Neutrophil (primary cell): ENCODE results near the gene ATP9B.
"Not testable (repeated sequence)": the region's sequence is repeated elsewhere in the genome, so short reads cannot be mapped to it uniquely, and the experiment has no call there.

Experiments
- H3K27ac ChIP-seq: fragments of 200-600 bp; sonication (generic); 2 replicates; pipeline ENCODE4 v1.5.1; 2016; ENCODE audit warnings: mild to moderate bottlenecking, moderate library complexity
- H3K27me3 ChIP-seq: fragments of 200-600 bp; sonication (generic); 2 replicates; pipeline ENCODE4 v1.6.0; 2016; ENCODE audit warnings: mild to moderate bottlenecking
- H3K36me3 ChIP-seq: fragments of 200-600 bp; sonication (generic); 2 replicates; pipeline ENCODE4 v1.5.1; 2017
- H3K4me1 ChIP-seq, 2 experiments: fragments of 200-600 bp in 1 of 2; sonication (generic) in 1 of 2; 1 replicate in 1 of 2; 2 replicates in 1 of 2; pipeline versions ENCODE4 v1.5.1 to v1.6.1; 2013 to 2016; ENCODE audit warnings: low read depth in 1 of 2, low read length in 1 of 2, mild to moderate bottlenecking in 1 of 2, moderate library complexity in 1 of 2; ENCODE audit not compliant: control insufficient read depth in 1 of 2, insufficient read depth in 1 of 2
- H3K4me3 ChIP-seq, 2 experiments: fragments of 200-600 bp in 1 of 2; sonication (generic) in 1 of 2; 1 replicate in 1 of 2; 2 replicates in 1 of 2; pipeline ENCODE4 v1.5.1; 2013 to 2016; ENCODE audit warnings: low read depth in 1 of 2, low read length in 1 of 2, mild to moderate bottlenecking in 1 of 2, moderate library complexity in 1 of 2
- H3K9me3 ChIP-seq: fragments of 200-600 bp; sonication (generic); 2 replicates; pipeline ENCODE4 v1.5.1; 2016
- TF ChIP-seq, protein P1 (sequence below): fragments of 200-600 bp; sonication (generic); IDR thresholded peaks from 2 replicates; pipeline ENCODE4 v1.5.1; 2016; ENCODE audit warnings: antibody characterized with exemption

The ATP9B gene

DNA sequence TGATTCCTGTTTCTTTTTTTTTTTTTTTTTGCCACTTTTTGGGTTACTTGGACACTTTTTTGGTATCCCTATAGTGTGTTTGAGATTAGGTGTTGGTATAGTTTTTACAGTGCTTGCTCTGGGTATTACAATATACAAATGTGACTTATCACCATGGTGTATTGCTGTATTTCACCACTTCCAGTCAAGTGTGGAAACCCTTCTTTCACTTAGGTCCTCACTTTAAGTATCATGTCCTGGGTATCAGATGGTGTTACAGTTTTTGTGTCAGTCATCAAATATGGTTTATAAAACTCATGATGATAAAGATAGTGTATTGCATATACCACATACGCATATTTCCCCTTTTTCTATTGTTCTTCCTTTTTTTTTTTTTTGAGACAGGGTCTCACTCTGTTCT, 1.8 kb downstream of the ATP9B start:
- H3K4me1 ChIP-seq = peaks cover 27 to 28% of the 10 kb centered on the region in 2 experiments
- TF ChIP-seq, protein P1, sequence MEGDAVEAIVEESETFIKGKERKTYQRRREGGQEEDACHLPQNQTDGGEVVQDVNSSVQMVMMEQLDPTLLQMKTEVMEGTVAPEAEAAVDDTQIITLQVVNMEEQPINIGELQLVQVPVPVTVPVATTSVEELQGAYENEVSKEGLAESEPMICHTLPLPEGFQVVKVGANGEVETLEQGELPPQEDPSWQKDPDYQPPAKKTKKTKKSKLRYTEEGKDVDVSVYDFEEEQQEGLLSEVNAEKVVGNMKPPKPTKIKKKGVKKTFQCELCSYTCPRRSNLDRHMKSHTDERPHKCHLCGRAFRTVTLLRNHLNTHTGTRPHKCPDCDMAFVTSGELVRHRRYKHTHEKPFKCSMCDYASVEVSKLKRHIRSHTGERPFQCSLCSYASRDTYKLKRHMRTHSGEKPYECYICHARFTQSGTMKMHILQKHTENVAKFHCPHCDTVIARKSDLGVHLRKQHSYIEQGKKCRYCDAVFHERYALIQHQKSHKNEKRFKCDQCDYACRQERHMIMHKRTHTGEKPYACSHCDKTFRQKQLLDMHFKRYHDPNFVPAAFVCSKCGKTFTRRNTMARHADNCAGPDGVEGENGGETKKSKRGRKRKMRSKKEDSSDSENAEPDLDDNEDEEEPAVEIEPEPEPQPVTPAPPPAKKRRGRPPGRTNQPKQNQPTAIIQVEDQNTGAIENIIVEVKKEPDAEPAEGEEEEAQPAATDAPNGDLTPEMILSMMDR = no peak

DNA sequence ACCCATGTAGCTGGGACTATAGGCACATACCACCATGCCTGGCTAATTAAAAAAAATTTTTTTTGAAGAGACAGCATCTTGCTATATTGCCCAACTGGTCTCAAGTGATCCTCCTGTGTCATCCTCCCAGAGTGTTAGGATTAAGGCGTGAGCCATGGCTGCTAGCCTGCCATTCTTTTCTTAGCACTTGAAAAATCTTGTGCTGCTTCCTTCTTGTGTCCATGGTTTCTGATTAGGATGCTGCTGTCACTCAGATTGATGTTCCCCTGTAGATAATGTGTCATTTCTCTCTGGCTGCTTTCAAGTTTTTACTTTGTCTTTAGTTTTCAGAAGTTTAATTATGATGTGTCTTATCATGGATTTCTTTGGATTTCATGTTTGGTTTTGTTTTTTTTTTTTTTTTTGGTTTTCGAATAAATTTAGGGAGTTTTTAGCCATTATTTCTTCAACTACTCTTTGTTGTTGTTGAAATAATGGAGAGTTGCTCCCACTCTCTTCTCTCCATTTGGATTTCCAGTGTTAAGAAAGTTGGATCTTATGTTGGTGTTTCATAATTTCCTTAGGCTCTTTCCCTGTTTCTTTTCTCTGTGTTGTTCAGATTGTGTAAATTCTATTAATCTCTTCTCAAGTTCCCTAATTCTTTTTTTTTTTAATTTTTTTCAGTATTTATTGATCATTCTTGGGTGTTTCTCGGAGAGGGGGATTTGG, 2.5 kb downstream of the ATP9B start:
- peak overlapping the region; percentile 68 for H3K27ac ChIP-seq

More for the DNA sequence above, 1.8 kb downstream of the ATP9B start:
- Histone ChIP-seq H3K27ac (peak overlapping the region; percentile 68), H3K27me3 (peaks cover 21% of the 10 kb centered on the region), H3K36me3 (no peaks in the 10 kb centered on the region), H3K4me3 (no peak overlapping the region), H3K9me3 (no peaks in the 10 kb centered on the region)

DNA sequence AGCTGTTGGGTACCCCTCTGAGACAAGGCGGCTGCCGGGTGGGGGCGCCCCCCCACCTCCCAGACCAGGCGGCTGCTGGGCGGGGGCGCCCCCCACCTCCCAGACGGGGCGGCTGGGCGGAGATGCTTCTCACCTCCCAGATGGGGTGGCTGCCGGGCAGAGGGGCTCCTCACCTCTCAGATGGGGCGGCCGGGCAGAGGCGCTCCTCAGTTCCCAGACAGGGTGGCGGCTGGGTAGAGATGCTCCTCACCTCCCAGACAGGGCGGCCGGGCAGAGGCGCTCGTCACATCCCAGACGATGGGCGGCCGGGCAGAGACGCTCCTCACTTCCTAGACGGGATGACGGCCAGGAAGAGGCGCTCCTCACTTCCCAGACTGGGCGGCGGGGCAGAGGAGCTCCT, 3.5 kb downstream of the ATP9B start:
- not testable (repeated sequence) for H3K4me3 ChIP-seq, H3K9me3 ChIP-seq, H3K36me3 ChIP-seq, H3K27ac ChIP-seq, H3K27me3 ChIP-seq
- peaks cover 27 to 28% of the 10 kb centered on the region in 2 experiments for H3K4me1 ChIP-seq

More for the DNA sequence above, 2.5 kb downstream of the ATP9B start:
- Histone ChIP-seq H3K36me3 (no peaks in the 10 kb centered on the region), H3K4me3 (no peak overlapping the region), H3K4me1 (peaks cover 27 to 28% of the 10 kb centered on the region in 2 experiments), H3K27me3 (peaks cover 15% of the 10 kb centered on the region), H3K9me3 (no peaks in the 10 kb centered on the region)
- TF ChIP-seq, protein P1 = no peak

DNA sequence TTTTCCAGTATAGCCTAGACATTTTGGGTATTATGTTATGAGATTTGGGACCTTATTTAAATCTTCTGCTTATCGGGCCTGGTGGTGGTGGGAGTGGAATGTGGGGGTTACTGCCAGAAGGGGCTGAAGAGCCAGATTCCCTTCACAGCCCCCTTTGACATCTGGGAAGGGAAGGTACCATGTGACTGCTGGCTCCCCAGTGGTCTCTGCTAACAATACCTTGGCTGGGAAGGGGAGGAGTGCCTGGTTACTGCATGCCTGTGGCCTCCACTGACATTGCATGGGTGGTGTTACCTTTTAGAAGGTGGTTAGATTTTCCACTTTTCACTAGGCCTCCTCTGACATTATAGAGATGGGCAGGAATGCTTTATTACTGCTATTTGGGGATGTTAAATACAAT, 8.0 kb downstream of the ATP9B start:
- H3K27ac ChIP-seq = no peak overlapping the region
- H3K4me1 ChIP-seq = no peaks in the 10 kb centered on the region
- no peak overlapping the region for H3K4me3 ChIP-seq
- H3K36me3 ChIP-seq = no peaks in the 10 kb centered on the region
- no peaks in the 10 kb centered on the region for H3K9me3 ChIP-seq
- H3K27me3 ChIP-seq = no peaks in the 10 kb centered on the region
- TF ChIP-seq, protein P1 = no peak

DNA sequence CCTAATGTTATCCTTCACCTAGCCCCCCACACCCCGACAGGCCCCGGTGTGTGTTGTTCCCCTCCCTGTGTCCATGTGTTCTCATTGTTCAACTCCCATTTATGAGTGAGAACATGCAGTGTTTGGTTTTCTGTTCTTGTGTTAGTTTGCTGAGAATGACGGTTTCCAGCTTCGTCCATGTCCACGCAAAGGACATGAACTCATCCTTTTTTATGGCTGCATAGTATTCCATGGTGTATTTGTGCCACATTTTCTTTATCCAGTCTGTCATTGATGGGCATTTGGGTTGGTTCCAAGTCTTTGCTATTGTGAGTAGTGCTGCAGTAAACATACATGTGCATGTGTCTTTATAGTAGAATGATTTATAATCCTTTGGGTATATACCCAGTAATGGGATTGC, 9.6 kb downstream of the ATP9B start:
- not testable (repeated sequence) for H3K4me3 ChIP-seq, H3K27me3 ChIP-seq, H3K9me3 ChIP-seq, H3K36me3 ChIP-seq, H3K4me1 ChIP-seq, H3K27ac ChIP-seq

DNA sequence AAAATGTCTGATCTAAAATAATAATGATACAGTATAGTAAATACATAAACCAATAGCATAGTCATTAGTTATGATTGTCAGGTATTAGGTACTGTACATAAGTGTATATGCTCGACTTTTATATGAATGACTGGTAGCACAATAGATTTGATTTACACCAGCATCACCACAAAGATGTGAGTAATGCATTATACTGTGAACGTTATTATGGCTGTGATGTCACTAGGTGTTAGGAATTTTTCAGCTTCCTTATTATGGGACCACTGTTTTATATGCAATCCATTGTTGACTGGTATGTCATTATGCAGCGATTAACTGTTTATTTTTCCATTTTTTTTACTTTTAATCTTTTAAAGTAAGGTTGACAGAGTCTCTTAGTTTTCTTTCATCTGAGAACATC, 23.7 kb downstream of the ATP9B start:
- H3K27me3 ChIP-seq = no peaks in the 10 kb centered on the region
- H3K27ac ChIP-seq = no peak overlapping the region
- no peaks in the 10 kb centered on the region for H3K9me3 ChIP-seq
- H3K4me3 ChIP-seq = no peak overlapping the region
- no peaks in the 10 kb centered on the region for H3K36me3 ChIP-seq
- TF ChIP-seq, protein P1 = no peak
- no peaks in the 10 kb centered on the region for H3K4me1 ChIP-seq
